GM12878 (cell line): ENCODE results near the gene CALN1. TPM values are rescaled to one million over a fixed set of nuclear protein-coding genes. Genes with fewer than 3 reads are reported as not detected.

ENCODE experiments used
- ATAC-seq: fragments of 200-7000 bp; cut with Tn5 transposase; 3 replicates; pipeline ENCODE4 v1.9.1; 2020; ENCODE audit warnings: mild to moderate bottlenecking, moderate library complexity
- BruUV-seq: library from RNA; stranded (reverse); fragments of 400-500 nt; replicated peaks from 2 replicates; lab custom pipeline; 2021; lab: Mats Ljungman, UMichigan
- CTCF ChIA-PET: fragments of 300-600 bp; sonication (Branson Sonifier 250); formaldehyde crosslinking; extraction: SDS; loops from one replicate; lab custom pipeline; 2021; ENCODE audit warnings: inconsistent platforms; lab: Yijun Ruan, JAX
- POLR2A ChIA-PET: fragments of 350-600 bp; formaldehyde crosslinking; extraction: SDS; loops from one replicate; lab custom pipeline; 2021; ENCODE audit warnings: inconsistent platforms; lab: Charles Lee
- RAD21 ChIA-PET: fragments of 300-600 bp; sonication (Branson Sonifier 250); formaldehyde crosslinking; loops from one replicate; lab custom pipeline; 2023; ENCODE audit warnings: antibody characterized with exemption; ENCODE audit not compliant: unreplicated experiment; lab: Charles Lee
- SMC1A ChIA-PET: fragments of 300-600 bp; sonication (Branson Sonifier 250); formaldehyde crosslinking; loops from one replicate; lab custom pipeline; 2023; ENCODE audit not compliant: unreplicated experiment, uncharacterized antibody; lab: Charles Lee
- DNase-seq: peaks from one replicate; pipeline ENCODE4 v3.0.0-alpha.2; 2011; ENCODE audit warnings: low read depth, low spot score
- FAIRE-seq: peaks from 3 replicates; lab custom pipeline; 2011; peaks lifted over from hg19 to GRCh38; lab: Jason Lieb, UNC
- H2AFZ ChIP-seq: 2 replicates; pipeline ENCODE4 v1.6.0; 2011; ENCODE audit warnings: low read depth, low read length, control low read depth; ENCODE audit not compliant: control insufficient read depth
- H3K27ac ChIP-seq: 2 replicates; pipeline ENCODE4 v1.5.1; 2011; ENCODE audit warnings: control low read depth; ENCODE audit not compliant: control insufficient read depth, insufficient read depth
- H3K27me3 ChIP-seq, 2 experiments: replicated peaks in 1 of 2; 2 replicates each; pipeline versions ENCODE4 v1.6.0 to v1.6.1; 2011; ENCODE audit warnings: low read length in 1 of 2; ENCODE audit not compliant: control insufficient read depth in 2 of 2, insufficient read depth in 2 of 2
- H3K36me3 ChIP-seq, 2 experiments: 2 replicates each; pipeline ENCODE4 v1.5.1; 2011; ENCODE audit warnings: low read length in 1 of 2; ENCODE audit not compliant: control insufficient read depth in 2 of 2, insufficient read depth in 2 of 2
- H3K4me1 ChIP-seq: 2 replicates; pipeline ENCODE4 v1.6.1; 2011; ENCODE audit warnings: mild to moderate bottlenecking, low read length, moderate library complexity, mixed read lengths; ENCODE audit not compliant: control insufficient read depth, insufficient read depth
- H3K4me2 ChIP-seq: 2 replicates; pipeline ENCODE4 v1.6.0; 2011; ENCODE audit warnings: control low read depth; ENCODE audit not compliant: control insufficient read depth, insufficient read depth
- H3K4me3 ChIP-seq: fragments of 200-600 bp; sonication (generic); 2 replicates; pipeline ENCODE4 v1.5.1; 2016
- H3K79me2 ChIP-seq: 2 replicates; pipeline ENCODE4 v1.6.0; 2011; ENCODE audit warnings: low read length; ENCODE audit not compliant: control insufficient read depth, insufficient read depth
- H3K9ac ChIP-seq: 2 replicates; pipeline ENCODE4 v1.8.0; 2011; ENCODE audit warnings: low read length, control low read depth, mixed read lengths; ENCODE audit not compliant: control insufficient read depth, insufficient read depth
- H3K9me3 ChIP-seq: replicated peaks from 3 replicates; pipeline ENCODE4 v1.5.1; 2011; ENCODE audit warnings: mild to moderate bottlenecking, low read length; ENCODE audit not compliant: control insufficient read depth, insufficient read depth
- H4K20me1 ChIP-seq: 2 replicates; pipeline ENCODE4 v1.6.0; 2011; ENCODE audit not compliant: control insufficient read depth, insufficient read depth
- BACH1 ChIP-seq: fragments of 450-650 bp; IDR thresholded peaks from 2 replicates; pipeline ENCODE4 v1.6.1; 2017; ENCODE audit warnings: mild to moderate bottlenecking, borderline replicate concordance
- CHD2 ChIP-seq: IDR thresholded peaks from 2 replicates; pipeline ENCODE4 v1.6.1; 2011; ENCODE audit warnings: low read depth, low read length, improper control_type of control experiment, borderline replicate concordance
- EED ChIP-seq: sonication (generic); IDR thresholded peaks from 2 replicates; pipeline ENCODE4 v1.6.1; 2016; ENCODE audit warnings: antibody characterized with exemption, low read depth
- FOXK2 ChIP-seq: fragments of 450-650 bp; IDR thresholded peaks from 2 replicates; pipeline ENCODE4 v1.6.1; 2017; ENCODE audit warnings: mild to moderate bottlenecking, moderate library complexity
- IRF4 ChIP-seq: IDR thresholded peaks from 2 replicates; pipeline ENCODE4 v1.6.1; 2011; ENCODE audit warnings: low read depth, low read length
- IRF5 ChIP-seq: fragments of 450-650 bp; IDR thresholded peaks from 2 replicates; pipeline ENCODE4 v1.6.1; 2017; ENCODE audit warnings: borderline replicate concordance
- KDM1A ChIP-seq: fragments of 200-600 bp; sonication (generic); IDR thresholded peaks from 2 replicates; pipeline ENCODE4 v1.6.1; 2016; ENCODE audit warnings: borderline replicate concordance
- NFYB ChIP-seq: IDR thresholded peaks from 2 replicates; pipeline ENCODE4 v1.6.1; 2011; ENCODE audit warnings: low read depth, mild to moderate bottlenecking, low read length, improper control_type of control experiment, moderate library complexity; ENCODE audit not compliant: insufficient read depth
- PML ChIP-seq: IDR thresholded peaks from 2 replicates; pipeline ENCODE4 v1.6.1; 2012; ENCODE audit warnings: low read length, inconsistent platforms
- RUNX3 ChIP-seq: IDR thresholded peaks from 2 replicates; pipeline ENCODE4 v1.6.1; 2012; ENCODE audit warnings: low read length, inconsistent platforms
- SMC3 ChIP-seq: IDR thresholded peaks from 2 replicates; pipeline ENCODE4 v1.6.1; 2011; ENCODE audit warnings: low read length, improper control_type of control experiment, borderline replicate concordance
- SUPT20H ChIP-seq: IDR thresholded peaks from 2 replicates; pipeline ENCODE4 v1.6.1; 2011; ENCODE audit warnings: low read depth, mild to moderate bottlenecking, low read length, moderate library complexity, borderline replicate concordance; ENCODE audit not compliant: control insufficient read depth
- YBX1 ChIP-seq: fragments of 450-650 bp; IDR thresholded peaks from 2 replicates; pipeline ENCODE4 v1.6.1; 2016; ENCODE audit warnings: antibody characterized with exemption
- WGBS: methylation state at CpG from one replicate; pipeline ENCODE4 v1.1.6; 2016; ENCODE audit warnings: low lambda C conversion rate; ENCODE audit not compliant: insufficient replicate concordance, insufficient coverage; ENCODE audit errors: missing lambda C conversion rate; 5-methylcytosine and 5-hydroxymethylcytosine counted together
- in situ Hi-C: fragments of 300-500 bp; cut with MboI; formaldehyde crosslinking; loops from 9 replicates; pipeline ENCODE4 v1.14.3; 2018; ENCODE audit warnings: mixed read lengths
- intact Hi-C: fragments of 100-400 bp; cut with micrococcal nuclease; formaldehyde crosslinking; loops from one replicate; pipeline ENCODE4 v1.14.2; 2022; ENCODE audit not compliant: unreplicated experiment
- polyA plus RNA-seq, 11 experiments: library from polyadenylated mRNA; depleted of rRNA in 4 of 11; unstranded in 6 of 11; stranded (reverse) in 5 of 11; fragments of >200 nt; fragmentation: Nextera tagmentation in 4 of 11; fragmentation: Illumina TruSeq in 1 of 11; extraction: Ambion mirVana in 4 of 11; extraction: Trizol in 1 of 11; gene quantifications; 1 replicate in 1 of 11; 2 replicates in 10 of 11; pipeline versions ENCODE4 v1.2.1 to v1.2.3, GENCODE V29; 2011 to 2016; ENCODE audit warnings: inconsistent platforms in 2 of 11, missing spikeins in 2 of 11, low read depth in 1 of 11
- total RNA-seq, 4 experiments: library from RNA; depleted of rRNA in 3 of 4; stranded (reverse); fragments of >200 nt in 3 of 4; fragmentation: Illumina TruSeq in 1 of 4; extraction: Trizol in 1 of 4; gene quantifications; 2 replicates each; pipeline versions ENCODE4 v1.2.1 to v1.2.3, GENCODE V29; 2013 to 2021
- TF ChIP-seq, protein P1 (sequence below): IDR thresholded peaks from 2 replicates; pipeline ENCODE4 v1.6.1; 2011; ENCODE audit warnings: mild to moderate bottlenecking, low read depth, low read length, moderate library complexity; ENCODE audit not compliant: insufficient replicate concordance
- TF ChIP-seq, protein P2 (sequence below): IDR thresholded peaks from 2 replicates; pipeline ENCODE4 v1.6.1; 2012; ENCODE audit warnings: low read depth, low read length, improper control_type of control experiment

Gene CALN1
- total and polyA plus RNA-seq, 10 of the 15 experiments (the other 5 are each of a cell fraction or from before 2014, with no cell fraction given) = 0.48 to 15.3 (median 1.6) TPM

- Histone ChIP-seq H3K9me3 (no peaks in the 10 kb centered on the region; the same call in 2 of the 3 replicates), H2AFZ (no peak overlapping the region), H3K27ac (no peak overlapping the region), H3K4me3 (no peak overlapping the region), H3K36me3 (no peaks in the 10 kb centered on the region), H3K4me2 (no peak overlapping the region), H3K27me3 (no peaks in the 10 kb centered on the region), H3K4me1 (no peaks in the 10 kb centered on the region), H3K79me2 (no peaks in the 10 kb centered on the region), H4K20me1 (no peaks in the 10 kb centered on the region), H3K9ac (no peak overlapping the region)
- RAD21 ChIA-PET = no interaction called here
- no peak for DNase-seq
- TF ChIP-seq, protein P1, sequence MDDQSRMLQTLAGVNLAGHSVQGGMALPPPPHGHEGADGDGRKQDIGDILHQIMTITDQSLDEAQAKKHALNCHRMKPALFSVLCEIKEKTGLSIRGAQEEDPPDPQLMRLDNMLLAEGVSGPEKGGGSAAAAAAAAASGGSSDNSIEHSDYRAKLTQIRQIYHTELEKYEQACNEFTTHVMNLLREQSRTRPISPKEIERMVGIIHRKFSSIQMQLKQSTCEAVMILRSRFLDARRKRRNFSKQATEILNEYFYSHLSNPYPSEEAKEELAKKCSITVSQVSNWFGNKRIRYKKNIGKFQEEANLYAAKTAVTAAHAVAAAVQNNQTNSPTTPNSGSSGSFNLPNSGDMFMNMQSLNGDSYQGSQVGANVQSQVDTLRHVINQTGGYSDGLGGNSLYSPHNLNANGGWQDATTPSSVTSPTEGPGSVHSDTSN = no peak
- TF ChIP-seq RUNX3 (no peak), EED (no peak), SMC3 (no peak), BACH1 (no peak), NFYB (no peak), SUPT20H (no peak), IRF4 (no peak), KDM1A (no peak), YBX1 (no peak), IRF5 (no peak), PML (no peak), CHD2 (no peak), FOXK2 (no peak)
- TF ChIP-seq, protein P2, sequence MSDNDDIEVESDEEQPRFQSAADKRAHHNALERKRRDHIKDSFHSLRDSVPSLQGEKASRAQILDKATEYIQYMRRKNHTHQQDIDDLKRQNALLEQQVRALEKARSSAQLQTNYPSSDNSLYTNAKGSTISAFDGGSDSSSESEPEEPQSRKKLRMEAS = no peak
- FAIRE-seq = no peak
- ATAC-seq = no peak
- WGBS = 22% methylated on average over 3 of the region's 4 CpGs
- POLR2A ChIA-PET = no interaction called here
- SMC1A ChIA-PET = no interaction called here
- in situ Hi-C loops (no loop called here), intact Hi-C loops (no loop called here)
- no TSS peak for BruUV-seq
- CTCF ChIA-PET = no interaction called here
Measured at GRCh38 chr7:71754828-71755227, 657.3 kb downstream of the CALN1 start.
